Upper lobe of left lung (tissue), 4 donors: ENCODE results near the gene FRMPD1.

Experiments
- EP300 ChIP-seq, 4 donors: sonication (generic); formaldehyde crosslinking; IDR thresholded peaks; one replicate each; pipeline ENCODE4 v1.5.1; 2017; ENCODE audit warnings: antibody characterized with exemption in 4 of 4, control low read depth in 2 of 4
- POLR2A ChIP-seq, 4 donors: fragments of 450-650 bp; IDR thresholded peaks; one replicate each; pipeline ENCODE4 v1.5.1; 2016 to 2017; ENCODE audit warnings: antibody characterized with exemption in 4 of 4, mild to moderate bottlenecking in 2 of 4
- POLR2AphosphoS5 ChIP-seq, 2 donors: sonication (generic); formaldehyde crosslinking; IDR thresholded peaks; one replicate each; pipeline ENCODE4 v1.5.1; 2017; ENCODE audit warnings: antibody characterized with exemption in 2 of 2
- TF ChIP-seq, protein P1 (sequence below), 6 experiments: fragments of 450-650 bp in 4 of 6; fragments of 200-600 bp in 2 of 6; sonication (generic) in 2 of 6; IDR thresholded peaks; one replicate each; pipeline ENCODE4 v1.5.1; 2016 to 2019; ENCODE audit warnings: antibody characterized with exemption in 6 of 6

- TF ChIP-seq, protein P1, sequence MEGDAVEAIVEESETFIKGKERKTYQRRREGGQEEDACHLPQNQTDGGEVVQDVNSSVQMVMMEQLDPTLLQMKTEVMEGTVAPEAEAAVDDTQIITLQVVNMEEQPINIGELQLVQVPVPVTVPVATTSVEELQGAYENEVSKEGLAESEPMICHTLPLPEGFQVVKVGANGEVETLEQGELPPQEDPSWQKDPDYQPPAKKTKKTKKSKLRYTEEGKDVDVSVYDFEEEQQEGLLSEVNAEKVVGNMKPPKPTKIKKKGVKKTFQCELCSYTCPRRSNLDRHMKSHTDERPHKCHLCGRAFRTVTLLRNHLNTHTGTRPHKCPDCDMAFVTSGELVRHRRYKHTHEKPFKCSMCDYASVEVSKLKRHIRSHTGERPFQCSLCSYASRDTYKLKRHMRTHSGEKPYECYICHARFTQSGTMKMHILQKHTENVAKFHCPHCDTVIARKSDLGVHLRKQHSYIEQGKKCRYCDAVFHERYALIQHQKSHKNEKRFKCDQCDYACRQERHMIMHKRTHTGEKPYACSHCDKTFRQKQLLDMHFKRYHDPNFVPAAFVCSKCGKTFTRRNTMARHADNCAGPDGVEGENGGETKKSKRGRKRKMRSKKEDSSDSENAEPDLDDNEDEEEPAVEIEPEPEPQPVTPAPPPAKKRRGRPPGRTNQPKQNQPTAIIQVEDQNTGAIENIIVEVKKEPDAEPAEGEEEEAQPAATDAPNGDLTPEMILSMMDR (IDR thresholded peaks at IDR 0.05): no peak
- TF ChIP-seq EP300 (IDR thresholded peaks at IDR 0.05) (no peak), POLR2A (IDR thresholded peaks at IDR 0.05) (no peak), POLR2AphosphoS5 (IDR thresholded peaks at IDR 0.05) (no peak)
Measured at GRCh38 chr9:37663926-37664325, 13.2 kb downstream of the FRMPD1 start.
